Measurements from ENCODE around the gene RSPH6A.
"Not testable (repeated sequence)": the region's sequence is repeated elsewhere in the genome, so short reads cannot be mapped to it uniquely, and the experiment has no call there.

RSPH6A gene

DNA sequence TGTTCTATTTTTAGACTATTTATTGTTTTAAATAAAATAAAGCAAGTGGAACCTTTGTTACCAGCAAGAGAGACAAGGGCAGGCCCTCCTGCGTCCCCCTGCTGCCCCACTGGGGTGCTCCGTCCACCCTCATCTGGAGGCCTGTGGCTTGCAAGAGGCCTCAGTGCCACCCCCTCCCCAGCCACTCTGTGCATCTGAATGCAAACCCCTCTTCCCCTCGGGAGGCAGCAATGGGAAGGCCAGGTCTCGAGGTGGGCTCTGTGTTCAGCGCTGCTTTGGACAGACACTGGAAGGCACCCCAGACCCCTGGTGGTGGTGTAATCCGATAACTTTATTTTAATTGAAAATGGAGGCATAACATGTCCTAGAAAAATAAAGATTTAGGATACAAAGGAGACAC lies 50.6 kb downstream of the RSPH6A start:
- DNase-seq = no peak

DNA sequence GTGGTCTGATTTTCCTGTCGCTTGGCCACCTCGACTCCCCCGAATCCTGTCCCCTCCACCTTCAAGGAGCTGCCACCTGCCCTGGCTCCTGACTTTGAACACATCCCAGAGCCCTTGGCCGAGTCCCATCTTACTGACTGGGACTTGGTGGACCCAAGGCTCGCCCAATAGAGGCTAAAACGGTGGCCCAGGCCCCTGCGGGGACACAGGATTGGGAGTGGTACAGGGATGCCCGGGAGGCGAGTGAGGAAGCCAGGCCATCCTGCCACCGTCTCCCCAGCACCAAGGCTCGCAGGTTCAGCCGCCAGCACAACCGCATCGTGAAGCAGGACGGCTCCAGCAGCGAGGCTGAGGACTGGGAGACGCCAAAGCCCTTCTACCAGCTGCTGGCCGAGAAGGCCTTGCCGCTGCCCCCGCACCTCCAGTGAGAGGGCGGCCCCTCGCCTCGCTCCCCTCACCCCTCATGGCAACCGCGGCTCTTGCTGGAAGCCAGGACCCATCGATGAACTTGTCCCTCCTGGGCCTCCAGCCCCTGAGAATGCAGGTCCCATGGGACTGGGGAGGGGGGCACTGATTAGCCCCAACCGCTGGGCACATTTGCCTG lies 51.3 kb downstream of the RSPH6A start:
- no peak for DNase-seq

- no peak for DNase-seq
Measured at GRCh38 chr19:45762870-45763631, 52.1 kb downstream of the RSPH6A start.

- no peak for DNase-seq
Measured at GRCh38 chr19:45761714-45762113, 53.4 kb downstream of the RSPH6A start.

DNA sequence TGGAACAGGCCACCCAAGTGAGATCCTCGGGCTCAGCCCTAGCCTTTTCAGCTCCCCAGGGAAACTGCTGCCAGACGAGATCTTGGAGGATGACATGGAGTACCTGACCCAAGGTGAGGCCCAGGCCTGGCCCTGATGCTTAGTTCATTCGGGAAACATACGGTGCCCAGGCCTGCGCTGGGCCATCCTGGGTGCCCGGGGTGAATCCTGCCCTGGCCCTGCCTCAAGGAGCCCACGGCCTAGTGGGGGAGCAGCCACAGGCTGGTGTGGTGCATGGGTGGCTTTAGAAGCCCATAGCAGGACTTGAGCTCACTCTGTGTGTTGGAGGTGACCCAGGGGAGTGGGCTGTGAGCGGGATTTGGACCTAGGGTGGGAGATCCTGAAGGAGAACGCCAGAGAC lies 56.2 kb downstream of the RSPH6A start:
- no peak for DNase-seq

DNA sequence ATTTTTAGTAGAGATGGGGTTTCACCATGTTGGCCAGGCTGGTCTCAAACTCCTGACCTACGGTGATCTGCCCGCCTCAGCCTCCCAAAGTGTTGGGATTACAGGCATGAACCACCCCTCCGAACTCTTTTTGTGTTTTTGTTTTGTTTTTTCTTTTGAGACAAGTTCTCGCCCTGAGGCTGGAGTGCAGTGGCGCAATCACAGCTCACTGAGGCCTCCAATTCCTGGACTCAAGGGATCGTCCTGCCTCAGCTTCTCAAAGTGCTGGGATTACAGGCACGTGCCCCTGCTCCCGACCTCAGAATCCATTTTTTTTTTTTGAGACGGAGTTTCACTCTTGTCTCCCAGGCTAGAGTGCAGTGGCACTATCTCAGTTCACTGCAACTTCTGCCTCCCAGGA lies 57.4 kb downstream of the RSPH6A start:
- DNase-seq = no peak

DNA sequence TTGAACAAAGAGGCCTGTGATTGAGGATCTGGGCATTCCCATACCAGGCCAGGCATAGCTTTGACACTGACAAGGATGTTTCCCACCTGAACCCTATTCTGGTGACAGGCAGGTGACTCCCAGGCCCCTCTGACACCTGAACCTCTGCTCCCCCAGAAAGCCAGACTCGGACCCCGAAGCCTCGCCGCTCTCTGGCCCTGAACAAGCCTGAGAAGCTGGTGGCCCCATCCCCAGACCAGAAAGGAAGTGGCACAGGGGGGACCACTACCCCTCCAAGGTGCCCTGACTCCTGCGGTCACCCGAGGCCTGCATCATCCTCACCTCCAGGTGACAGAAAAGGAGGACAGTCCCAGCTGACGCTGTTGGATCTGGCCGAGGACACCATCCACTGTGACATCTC lies 60.8 kb downstream of the RSPH6A start:
- DNase-seq = no peak

- no peak for DNase-seq
Measured at GRCh38 chr19:45753548-45753947, 61.6 kb downstream of the RSPH6A start.

- no peak for DNase-seq
Measured at GRCh38 chr19:45752639-45753038, 62.5 kb downstream of the RSPH6A start.

DNA sequence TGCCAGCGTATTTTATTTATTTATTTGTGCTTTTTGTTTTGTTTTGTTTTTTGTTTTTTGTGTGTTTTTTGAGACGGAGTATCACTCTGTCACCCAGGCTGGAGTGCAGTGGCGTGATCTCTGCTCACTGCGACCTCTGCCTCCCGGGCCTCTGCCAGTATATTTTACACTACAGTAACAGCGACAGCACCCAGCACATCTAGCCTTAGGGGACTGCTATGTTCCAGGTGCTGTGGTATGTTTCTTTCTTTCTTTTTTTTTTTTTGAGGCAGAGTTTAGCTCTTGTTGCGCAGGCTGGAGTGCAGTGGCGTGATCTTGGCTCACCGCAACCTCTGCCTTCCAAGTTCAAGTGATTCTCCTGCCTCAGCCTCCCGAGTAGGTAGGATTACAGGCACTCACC lies 63.6 kb downstream of the RSPH6A start:
- DNase-seq = not testable (repeated sequence)

GRCh38 chr19:45747513-45747912 lies 67.6 kb downstream of the RSPH6A start:
- DNase-seq = no peak

DNA sequence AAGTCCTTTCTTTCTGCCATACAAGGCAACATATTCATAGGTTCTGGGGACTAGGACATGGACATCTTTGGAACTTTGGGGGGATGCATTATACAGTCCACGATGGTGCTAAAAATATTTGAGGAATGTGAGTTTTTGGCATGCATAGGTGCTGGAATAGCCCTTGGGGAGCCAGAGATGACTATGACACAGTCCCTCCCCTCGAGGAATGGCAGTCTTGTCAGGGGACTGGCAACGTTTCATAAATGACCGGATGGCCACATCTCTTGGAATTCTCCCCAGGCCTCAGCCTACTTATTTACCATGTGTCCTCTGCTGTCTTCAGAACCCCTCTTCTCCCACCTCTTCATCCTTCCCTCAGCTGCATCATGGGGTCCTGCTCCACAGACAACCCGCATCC lies 68.2 kb downstream of the RSPH6A start:
- no peak for DNase-seq

All from NCI-H2029 treated with DMSO at 0.1 percent for 48 hours (cell line).